Effector CD4-positive, alpha-beta T cell (primary cell): ENCODE results near the gene BZW2.
"Not testable (repeated sequence)": the region's sequence is repeated elsewhere in the genome, so short reads cannot be mapped to it uniquely, and the experiment has no call there.

Experiments used
- DNase-seq: peaks from one replicate; pipeline ENCODE4 v3.0.0-alpha.2; 2020

Gene BZW2

DNA sequence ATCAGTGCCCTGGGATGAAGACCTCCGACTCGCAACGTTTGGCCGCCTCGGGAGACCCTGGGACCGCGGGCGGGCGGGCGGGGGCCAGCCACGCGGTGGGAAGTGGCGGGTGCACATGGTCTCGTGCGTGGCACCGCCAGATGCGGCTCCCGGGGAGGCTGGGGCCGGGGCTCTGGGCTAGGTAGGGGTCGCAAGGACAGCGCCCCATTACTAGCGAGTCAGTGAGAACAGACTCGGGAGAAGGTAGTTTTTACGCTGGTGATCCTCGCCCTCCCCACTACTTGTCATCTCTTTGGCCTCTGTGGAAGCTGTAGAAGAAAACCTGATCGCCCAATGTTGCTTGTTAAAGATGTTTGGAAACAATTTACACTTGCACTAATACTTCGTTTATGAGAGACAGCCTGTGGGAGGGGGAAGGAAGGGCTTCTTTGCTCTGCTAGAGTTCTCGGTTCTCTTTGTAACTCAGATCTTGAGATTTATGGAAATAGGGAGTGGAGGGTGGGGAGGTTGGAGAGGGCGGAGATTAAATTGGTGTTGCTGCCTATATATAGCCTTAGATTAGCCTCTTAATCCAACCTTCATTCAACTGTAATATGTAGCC, 591 bp downstream of the BZW2 start:
- no peak for DNase-seq

DNA sequence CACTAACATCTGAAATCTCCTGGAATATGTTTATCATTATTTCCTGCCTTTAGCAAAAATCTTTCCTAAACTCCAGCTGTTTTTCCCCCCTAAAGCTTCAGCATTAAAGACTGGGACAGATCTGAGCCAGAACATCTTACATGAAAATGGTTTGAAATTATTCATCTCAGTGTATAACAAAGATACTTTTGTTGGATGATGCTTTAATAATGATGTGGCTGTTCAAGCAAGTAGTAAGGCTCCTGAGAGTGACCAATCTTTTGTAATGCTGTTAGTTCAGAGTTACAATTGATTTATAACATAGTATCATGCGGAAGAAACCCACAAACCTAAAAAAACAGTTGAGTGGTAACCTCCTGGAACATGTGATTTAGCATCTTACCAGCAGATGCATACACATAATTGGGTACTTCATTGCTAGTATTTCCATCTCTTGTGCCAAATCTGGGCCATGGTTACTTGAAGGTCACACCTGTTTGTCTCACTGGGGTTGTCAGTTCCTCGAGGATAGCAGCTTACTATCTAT, 1.5 kb downstream of the BZW2 start:
- no peak for DNase-seq

DNA sequence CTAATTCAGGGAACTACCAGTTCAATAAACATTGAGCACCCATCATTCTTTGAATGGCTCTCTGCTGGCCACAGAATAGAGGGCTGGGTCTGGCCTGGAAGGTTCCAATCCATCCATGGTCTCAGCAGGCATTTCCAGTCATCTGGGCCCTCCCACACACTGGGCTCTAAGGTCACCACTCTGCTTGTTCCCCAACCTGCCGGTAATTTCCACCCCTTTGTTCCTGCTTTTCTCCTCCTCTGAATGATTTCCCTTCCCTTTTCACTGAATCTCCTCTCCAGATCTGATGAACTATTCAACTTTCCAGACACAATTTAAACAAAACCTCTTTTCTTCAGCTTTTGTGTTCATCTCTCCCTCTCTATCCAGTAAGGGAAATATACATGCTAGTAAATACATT, 2.6 kb downstream of the BZW2 start:
- no peak for DNase-seq

DNA sequence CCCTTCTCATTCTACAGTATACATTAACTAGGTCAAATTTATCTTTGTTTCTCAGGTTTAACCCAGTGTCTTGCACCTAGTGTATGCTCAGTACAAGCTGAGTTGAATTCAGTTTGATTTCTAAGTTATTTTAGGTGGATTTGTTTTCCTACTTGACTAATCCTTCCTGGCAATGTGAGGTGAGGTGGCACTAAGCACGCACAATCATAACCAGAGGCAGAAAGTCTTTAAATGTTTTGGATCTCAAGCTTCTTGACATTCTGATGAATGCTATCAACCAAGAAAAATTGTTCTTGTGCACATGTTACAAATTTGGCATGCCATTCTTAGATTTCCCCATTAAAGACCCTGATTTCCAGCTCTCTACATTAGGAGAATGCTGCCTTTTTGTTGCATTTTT, 3.2 kb downstream of the BZW2 start:
- no peak for DNase-seq

DNA sequence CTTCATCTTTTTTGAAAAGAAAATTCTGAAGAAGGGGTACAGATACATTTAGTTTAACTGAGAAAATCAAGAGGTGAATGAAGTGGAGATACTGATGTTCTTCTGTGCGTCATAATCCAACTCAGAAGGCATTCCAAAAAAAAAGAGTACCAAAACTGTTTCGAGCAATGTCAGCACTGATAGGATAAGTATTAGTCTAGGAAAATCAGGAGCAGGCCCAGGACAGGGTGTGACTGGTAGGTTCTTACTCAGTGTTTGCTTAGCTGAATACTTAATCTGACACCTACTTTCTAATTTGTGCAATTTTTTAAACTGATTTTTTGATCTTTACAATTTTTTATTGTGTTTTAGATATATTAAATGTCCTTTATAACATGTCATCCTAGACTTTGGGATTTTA, 4.3 kb downstream of the BZW2 start:
- DNase-seq = no peak

- DNase-seq = no peak
These were observed 5.6 kb downstream of the BZW2 start for GRCh38 chr7:16651396-16652239.

DNA sequence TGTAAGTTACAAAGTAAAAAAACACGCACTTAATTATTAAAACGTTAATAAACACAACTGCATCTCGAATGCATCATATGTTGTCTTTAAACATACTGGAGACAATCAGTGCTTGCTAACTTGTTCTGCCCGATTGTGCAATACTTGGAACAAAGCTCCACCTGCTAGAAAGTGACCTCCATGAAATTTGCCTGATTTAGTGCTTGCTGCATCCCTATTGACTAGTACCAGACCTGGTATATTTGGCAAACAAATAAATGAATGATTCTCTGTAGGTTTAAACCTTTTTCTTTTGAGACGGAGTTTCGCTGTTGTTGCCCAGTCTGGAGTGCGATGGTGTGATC, 6.2 kb downstream of the BZW2 start:
- no peak for DNase-seq

- no peak for DNase-seq
These were observed 6.9 kb downstream of the BZW2 start for GRCh38 chr7:16652888-16653287.

DNA sequence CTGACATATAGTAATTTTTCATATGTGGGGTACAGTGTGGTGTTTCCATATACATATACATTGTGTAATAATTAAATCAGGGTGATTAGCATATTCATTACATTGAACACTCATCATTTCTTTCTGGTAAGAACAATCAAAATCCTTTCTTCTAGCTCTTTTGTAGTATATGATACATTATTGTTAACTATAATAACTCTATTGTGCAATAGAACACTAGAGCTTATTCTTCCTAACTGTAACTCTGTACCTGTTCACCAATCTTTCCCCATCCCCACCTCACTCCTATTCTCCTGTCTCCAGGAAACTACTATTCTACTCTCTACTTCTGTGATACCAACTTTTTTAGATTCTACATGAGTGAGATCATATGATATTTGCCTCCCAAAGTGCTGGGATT, 9.4 kb downstream of the BZW2 start:
- no peak for DNase-seq

GRCh38 chr7:16656141-16656540, 10.2 kb downstream of the BZW2 start:
- DNase-seq = no peak

DNA sequence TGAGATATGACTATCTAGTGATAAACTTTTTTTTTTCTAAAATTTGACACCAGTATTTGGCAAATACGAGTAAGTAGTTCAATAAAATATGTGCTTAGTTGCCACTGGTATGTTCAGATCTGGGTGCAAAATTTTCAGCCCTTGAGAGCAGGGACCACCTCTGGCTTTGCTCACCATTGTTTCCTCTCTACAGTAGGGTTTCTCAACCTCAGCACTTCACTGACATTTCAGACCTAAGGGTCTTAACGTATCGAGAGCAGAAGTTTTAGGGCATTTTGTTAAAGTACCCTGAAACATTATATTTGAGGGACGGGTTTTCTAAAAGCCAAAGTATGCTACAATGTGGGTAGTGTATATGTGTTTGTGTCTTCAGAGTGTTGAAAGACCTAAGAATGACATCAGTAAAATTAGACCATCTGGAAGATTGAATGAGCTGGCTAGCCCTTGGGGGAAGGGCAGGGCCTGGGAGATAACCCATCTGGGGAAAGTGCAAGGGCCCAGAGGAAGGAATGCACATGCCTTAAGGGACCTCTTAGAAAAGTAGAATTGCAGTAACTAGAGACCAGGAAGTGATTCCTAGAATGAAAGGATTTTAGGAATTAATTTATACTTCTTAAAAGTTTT, 11.8 kb downstream of the BZW2 start:
- no peak for DNase-seq

- DNase-seq = not testable (repeated sequence)
These were observed 14.0 kb downstream of the BZW2 start for GRCh38 chr7:16659854-16660497.

GRCh38 chr7:16660702-16661464, 14.9 kb downstream of the BZW2 start:
- no peak for DNase-seq

DNA sequence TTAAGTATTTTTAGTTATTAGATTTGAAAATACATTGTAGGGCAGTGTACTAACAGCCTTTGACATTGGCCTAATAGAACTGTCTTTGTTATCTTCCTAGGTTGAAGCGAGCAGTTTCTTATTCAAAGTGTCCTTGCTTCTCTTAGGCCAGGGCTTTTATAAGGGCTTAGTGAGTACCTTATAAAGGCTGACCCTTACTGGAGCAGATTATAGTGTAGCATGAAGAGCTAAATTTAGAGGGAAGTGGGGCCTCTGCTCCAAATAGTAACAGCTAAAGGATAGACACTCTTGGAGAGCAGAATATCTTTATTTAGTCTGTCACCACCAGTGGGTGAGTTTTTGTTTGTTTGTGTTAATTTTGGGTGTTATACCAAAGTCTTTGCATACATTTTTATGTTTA, 15.9 kb downstream of the BZW2 start:
- no peak for DNase-seq

DNA sequence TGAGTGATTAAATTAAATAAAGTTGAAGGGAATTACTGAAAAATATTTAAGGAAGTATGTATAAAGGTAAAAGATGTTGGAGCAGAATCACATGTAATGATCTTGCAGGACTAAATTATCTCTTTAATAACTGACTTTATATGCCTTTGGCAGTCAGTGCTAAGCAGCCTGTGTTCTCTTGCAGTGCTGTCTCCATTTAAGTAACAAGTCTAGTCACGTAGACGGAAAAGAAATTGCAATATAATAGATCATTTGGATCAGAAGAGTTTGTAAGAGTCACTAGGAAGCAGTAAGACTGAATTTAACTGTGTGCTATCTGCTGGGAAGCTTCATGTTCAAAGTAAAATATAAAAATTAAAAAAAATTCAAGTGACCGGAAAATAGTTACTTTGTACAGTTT, 21.4 kb downstream of the BZW2 start:
- no peak for DNase-seq

DNA sequence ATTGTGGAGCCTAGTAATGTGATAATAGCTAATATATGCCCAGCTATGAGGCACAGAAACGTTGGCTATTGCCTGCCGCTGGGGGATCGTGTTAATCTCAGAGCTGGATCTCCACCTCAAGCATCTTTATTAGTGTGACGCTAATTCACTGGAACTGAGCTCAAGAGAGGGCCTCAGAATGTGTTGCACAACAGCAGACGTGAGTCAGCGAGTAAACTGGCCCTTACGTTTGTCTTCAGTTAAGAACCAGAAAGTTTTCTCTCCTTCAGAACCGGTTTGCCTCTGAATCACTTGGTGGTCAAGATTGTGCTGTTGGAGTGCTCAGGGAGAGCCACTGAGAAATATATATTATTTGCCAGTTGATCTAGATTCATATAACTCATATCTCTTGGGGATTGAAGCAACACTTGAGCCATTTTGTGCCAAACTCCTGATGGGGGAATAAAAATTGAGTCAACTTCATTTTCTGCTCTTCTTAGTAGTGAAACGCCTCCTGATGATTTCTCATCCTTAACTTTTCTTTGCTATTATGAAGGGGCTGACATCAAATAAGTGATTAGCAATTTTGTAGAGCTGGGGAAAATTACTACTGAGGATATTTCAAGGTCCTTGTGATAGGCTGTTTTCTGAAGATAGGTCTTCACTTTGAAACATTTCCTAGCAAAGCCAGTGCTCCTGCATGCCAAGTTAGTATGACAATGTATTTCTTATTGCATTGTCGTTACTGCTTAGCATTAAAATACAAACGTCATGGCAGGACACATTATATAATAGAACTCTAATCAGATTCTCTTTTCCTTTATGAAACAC, 22.3 kb downstream of the BZW2 start:
- no peak for DNase-seq

DNA sequence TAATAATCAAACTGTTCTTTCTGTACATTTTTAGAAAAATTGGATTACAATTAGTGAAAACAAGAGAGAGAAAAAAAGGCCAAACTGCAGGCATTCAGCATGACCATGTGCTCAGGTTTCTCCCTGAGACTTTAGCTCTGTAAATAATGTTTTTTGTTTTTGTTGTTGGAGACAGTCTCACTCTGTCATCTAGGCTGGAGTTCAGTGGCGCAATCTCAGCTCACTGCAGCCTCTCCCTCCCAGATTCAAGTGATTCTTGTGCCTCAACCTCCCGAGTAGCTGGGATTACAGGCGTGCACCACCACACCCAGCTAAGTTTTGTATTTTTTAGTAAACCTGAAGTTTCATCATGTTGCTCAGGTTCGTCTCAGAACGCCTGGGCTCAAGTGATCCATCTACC, 23.0 kb downstream of the BZW2 start:
- no peak for DNase-seq

DNA sequence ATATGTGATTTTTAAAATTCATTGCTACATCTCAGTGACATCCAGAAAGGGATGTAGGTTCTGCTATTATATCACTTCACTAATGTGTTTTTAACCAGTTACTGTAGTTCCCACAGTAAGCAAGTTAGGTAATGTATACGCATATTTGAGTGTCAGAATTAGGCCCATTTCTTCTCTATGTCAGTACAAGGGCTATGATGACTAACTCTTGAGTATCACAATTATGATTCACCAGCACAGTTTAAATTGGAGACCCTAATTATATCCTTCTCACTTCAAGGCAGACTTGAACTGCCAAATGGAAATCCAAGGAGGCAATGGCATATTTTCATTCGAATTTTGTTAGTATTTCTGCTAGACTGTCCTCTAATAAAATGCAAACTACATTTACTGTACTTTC, 23.6 kb downstream of the BZW2 start:
- DNase-seq = no peak

- no peak for DNase-seq
These were observed 24.0 kb downstream of the BZW2 start for GRCh38 chr7:16670021-16670420.

DNA sequence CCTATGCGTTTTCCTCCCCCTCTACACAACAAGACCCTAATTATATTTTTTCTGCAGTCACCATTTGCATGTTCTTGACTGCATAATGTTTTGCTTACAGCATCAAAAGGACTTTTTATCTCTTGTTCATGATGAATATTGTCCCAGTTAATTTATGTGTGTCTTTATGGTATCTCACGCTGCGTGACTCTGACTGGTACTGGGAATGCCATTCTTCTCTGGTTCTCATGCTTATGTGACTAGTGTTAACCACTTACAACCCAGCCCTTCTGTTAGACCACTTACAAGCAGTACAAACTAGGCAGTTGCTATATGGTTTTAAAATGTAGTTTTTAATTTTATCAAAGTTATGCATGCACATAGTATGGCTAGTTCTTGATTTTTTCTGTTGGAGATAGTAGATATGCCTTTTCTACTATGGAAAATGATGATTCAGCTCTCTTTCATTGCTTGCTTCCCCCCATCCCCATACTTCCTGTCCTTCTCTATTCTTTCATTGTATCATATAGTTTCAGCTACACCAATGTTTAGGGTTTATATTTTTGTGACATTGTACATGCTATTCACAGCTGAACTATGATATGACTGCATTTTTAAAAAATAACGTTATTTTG, 24.9 kb downstream of the BZW2 start:
- no peak for DNase-seq

GRCh38 chr7:16671811-16672210, 25.8 kb downstream of the BZW2 start:
- no peak for DNase-seq
